ENCODE results near the gene GPC5. TPM values are rescaled to one million over a fixed set of nuclear protein-coding genes. Genes with fewer than 3 reads are reported as not detected.

Gene GPC5
- total and polyA plus RNA-seq, 2 of the 8 experiments (the other 6 are each of a cell fraction or from before 2014, with no cell fraction given) = 0.20 to 0.39 TPM

DNA sequence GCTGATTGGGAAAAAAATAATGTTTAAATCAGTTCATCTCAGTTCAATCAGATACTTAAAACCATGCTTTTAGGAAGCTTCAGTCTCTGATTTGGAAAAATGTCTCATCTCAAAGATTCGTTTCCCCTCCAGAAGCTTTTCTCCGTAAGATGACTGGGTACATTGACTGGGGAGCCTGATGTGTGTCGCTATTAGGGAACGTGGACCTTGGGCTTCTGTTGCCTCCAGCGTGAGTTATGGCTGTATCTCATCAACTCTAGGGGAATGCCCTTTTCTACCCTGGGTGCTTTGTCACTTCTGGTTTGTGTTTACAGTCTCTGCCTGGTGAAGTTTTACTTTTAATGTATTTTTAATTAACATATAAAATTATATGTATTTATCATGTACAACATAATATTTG lies 1192.7 kb downstream of the GPC5 start:
- WGBS, 2 experiments (ENCODE audit: extremely low coverage in 1 of 2, insufficient coverage in 1 of 2, insufficient read length in 1 of 2, insufficient replicate concordance in 2 of 2, low coverage in 1 of 2, low lambda C conversion rate in 2 of 2, missing lambda C conversion rate in 1 of 2) = 78% methylated on average over 5 of the region's 5 CpGs; no CpG with 5 or more reads in 1 of the 2 experiments
- no peak overlapping the region for H3K4me2 ChIP-seq (ENCODE audit: insufficient read depth in 1 of 2, low read depth in 2 of 2, low read length in 2 of 2)
- POLR2A ChIA-PET (ENCODE audit: partially characterized antibody) = no interaction called here

More for the DNA sequence above, 1192.7 kb downstream of the GPC5 start:
- DNase-seq (ENCODE audit: low read depth in 1 of 2, low spot score in 2 of 2) = no peak
- Histone ChIP-seq H4K5ac (ENCODE audit: insufficient read length, low read depth, low read length) (no peak overlapping the region), H3K56ac (replicated peaks; ENCODE audit: insufficient read length, low read depth, low read length) (no peak overlapping the region), H3K27me3 (replicated peaks in 1 of 4; ENCODE audit: control insufficient read depth in 3 of 4, extremely low read depth in 1 of 4, insufficient read depth in 3 of 4, low read length in 3 of 4) (no peaks in the 10 kb centered on the region), H3K9me3 (ENCODE audit: insufficient read depth in 2 of 2, low read depth in 1 of 2, low read length in 1 of 2) (no peaks in the 10 kb centered on the region), H3K79me2 (ENCODE audit: control insufficient read depth in 1 of 2, insufficient read depth in 2 of 2, low read length in 2 of 2) (no peaks in the 10 kb centered on the region), H2BK20ac (ENCODE audit: low read length) (no peak overlapping the region), H3K4ac (replicated peaks; ENCODE audit: insufficient read length, low read depth, low read length) (no peak overlapping the region), H4K8ac (ENCODE audit: extremely low read depth, insufficient read depth, low read length) (no peak overlapping the region), H2AFZ (ENCODE audit: low read length) (no peak overlapping the region), H4K91ac (replicated peaks; ENCODE audit: insufficient read length, low read length) (no peak overlapping the region), H2BK12ac (ENCODE audit: low read depth, low read length) (no peak overlapping the region), H3K9ac (replicated peaks in 1 of 4; ENCODE audit: extremely low read depth in 1 of 4, low read depth in 3 of 4, low read length in 3 of 4) (no peak overlapping the region), H3K4me3 (ENCODE audit: extremely low read depth in 1 of 4, insufficient read depth in 2 of 4, low read depth in 3 of 4, low read length in 4 of 4) (no peak overlapping the region), H3K23ac (ENCODE audit: insufficient read length) (no peak overlapping the region), H3K79me1 (ENCODE audit: low read depth, low read length) (no peaks in the 10 kb centered on the region), H2BK5ac (ENCODE audit: low read depth, low read length) (no peak overlapping the region), H3K4me1 (replicated peaks in 1 of 4; ENCODE audit: control insufficient read depth in 3 of 4, insufficient read depth in 4 of 4, low read length in 3 of 4) (no peaks in the 10 kb centered on the region), H2BK120ac (replicated peaks; ENCODE audit: low read depth, low read length) (no peak overlapping the region), H2AK5ac (ENCODE audit: low read depth, low read length) (no peak overlapping the region), H2BK15ac (ENCODE audit: low read length) (no peak overlapping the region), H3K23me2 (ENCODE audit: low read depth, low read length) (no peaks in the 10 kb centered on the region), H3K14ac (ENCODE audit: insufficient read length) (no peak overlapping the region), H3K18ac (ENCODE audit: extremely low read depth, low read length) (no peak overlapping the region), H4K20me1 (replicated peaks in 1 of 2; ENCODE audit: control insufficient read depth in 1 of 2, insufficient read depth in 2 of 2, low read length in 2 of 2) (no peaks in the 10 kb centered on the region), H3K36me3 (ENCODE audit: control insufficient read depth in 2 of 4, insufficient read depth in 4 of 4, low read length in 3 of 4) (no peaks in the 10 kb centered on the region), H3K27ac (ENCODE audit: low read depth, low read length) (no peak overlapping the region)
- FAIRE-seq = no peak
- CTCF ChIA-PET (ENCODE audit: partially characterized antibody) = no interaction called here
- TF ChIP-seq CHD2 (IDR thresholded peaks at IDR 0.05; ENCODE audit: low read length) (no peak), ZNF274 (IDR thresholded peaks at IDR 0.05; ENCODE audit: borderline replicate concordance, extremely low read depth, low read length) (no peak), TAF7 (optimal IDR thresholded peaks at IDR 0.05; ENCODE audit: borderline replicate concordance, low read depth, low read length) (no peak), CREB1 (IDR thresholded peaks at IDR 0.05) (no peak), CBX5 (IDR thresholded peaks at IDR 0.05; ENCODE audit: low read depth, low read length) (no peak), YY1 (IDR thresholded peaks at IDR 0.05; ENCODE audit: low read depth, low read length) (no peak), BCL11A (IDR thresholded peaks at IDR 0.05; ENCODE audit: low read depth in 2 of 2, low read length in 2 of 2) (no peak), HDAC2 (IDR thresholded peaks at IDR 0.05; ENCODE audit: borderline replicate concordance in 1 of 2, low read depth in 2 of 2, low read length in 2 of 2) (no peak)

Measured in H1 (cell line).